Measurements from ENCODE around the gene ALCAM.

Gene ALCAM

DNA sequence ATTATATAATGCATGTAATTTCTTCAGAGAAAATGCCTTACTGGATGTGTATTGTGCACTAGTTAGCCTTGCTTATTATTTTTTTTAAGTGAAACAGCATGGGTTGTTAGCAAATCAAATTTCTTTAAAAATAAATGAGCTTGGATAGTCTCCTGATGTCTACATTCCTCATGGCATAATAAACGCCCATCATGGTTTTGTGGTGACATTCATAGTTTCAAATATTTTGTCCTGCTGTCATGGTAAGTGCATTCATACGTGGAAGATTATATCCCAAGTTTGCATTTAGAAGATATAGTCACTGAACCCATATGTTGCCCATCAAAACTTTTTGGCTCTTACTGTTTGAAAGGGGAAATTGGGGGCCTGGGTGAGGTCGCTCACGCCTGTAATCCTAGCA is 130.7 kb downstream of the ALCAM start:
- no peak for DNase-seq

DNA sequence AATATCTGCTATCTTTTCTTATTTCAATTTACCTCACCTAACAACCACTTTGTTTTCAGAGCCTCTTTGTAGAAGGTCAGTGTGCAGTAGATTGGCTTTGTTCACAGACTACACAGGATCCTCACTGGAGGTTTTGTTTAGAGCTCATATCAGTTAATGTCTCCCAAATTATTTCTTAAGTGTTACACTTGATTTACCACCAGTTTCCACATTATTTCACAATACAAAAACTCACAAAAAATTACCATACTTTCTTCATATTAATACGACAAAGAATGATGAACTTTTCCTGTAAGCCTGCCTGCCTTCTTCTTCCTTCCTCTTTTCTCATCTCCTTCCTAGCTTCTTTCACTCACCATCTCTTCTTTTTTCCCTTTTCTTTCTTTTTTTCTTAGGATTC is 133.3 kb downstream of the ALCAM start:
- DNase-seq: no peak

DNA sequence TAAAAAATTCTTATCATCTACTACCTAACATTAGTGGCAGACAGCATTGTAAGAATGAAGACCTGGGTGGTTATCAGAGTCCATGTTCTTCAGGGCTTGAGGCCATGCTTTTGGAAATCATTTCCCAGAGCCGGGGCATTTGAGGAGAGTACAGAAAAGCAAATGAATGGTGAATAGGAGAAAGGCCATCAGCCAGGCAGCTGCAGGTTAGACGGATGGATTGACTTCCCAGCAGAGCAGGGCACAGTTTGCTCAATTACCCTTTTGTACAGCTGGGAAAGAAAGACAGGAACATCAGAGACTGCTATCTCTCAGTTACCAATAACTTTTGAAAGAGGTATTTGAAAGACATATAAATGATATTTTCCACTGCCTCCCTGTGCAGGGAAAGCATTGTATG is 135.6 kb downstream of the ALCAM start:
- no peak for DNase-seq

DNA sequence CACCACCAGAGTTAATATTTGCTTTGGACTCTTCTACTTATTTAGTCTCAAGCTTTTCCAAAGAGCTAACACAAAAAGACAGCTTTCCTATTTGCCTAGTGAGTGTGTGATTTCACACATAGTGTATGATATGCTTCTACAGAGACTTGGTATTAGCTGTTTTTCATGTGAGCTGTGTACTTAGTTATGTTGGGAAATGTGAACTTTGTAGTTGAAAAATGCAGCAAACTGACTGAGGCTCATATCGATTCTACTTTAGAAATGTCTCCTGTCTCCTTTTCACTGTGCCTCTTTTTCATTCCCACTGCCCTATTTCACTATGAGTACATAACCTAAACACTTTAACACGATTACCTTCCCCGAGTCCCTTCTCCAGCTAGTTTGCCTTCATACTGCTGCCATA is 136.5 kb downstream of the ALCAM start:
- no peak for DNase-seq

DNA sequence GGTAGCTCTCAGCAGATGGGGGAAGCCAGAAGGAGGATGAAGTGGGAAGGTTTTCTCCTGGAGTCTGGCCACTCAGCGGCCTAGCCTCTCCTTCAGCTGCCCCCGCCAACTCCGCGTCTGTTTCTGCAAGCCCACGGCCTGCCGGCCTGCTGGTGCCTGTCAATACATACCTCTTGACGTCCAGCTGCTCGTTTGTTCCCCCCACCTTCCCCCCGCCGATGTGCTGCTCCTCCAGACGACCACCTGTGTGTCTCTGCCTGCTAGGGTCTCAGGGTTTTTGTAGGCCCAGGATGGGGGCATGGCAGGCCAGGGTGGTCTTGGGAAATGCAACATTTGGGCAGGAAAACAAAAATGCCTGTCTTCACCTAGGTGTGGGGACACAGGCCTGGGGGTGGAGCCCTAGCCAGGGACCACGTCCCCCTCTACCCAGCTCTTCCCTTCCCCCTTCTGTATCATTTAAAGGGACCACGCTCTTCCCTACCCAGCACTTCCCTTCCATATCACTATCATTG is 137.8 kb downstream of the ALCAM start:
- no peak for DNase-seq

DNA sequence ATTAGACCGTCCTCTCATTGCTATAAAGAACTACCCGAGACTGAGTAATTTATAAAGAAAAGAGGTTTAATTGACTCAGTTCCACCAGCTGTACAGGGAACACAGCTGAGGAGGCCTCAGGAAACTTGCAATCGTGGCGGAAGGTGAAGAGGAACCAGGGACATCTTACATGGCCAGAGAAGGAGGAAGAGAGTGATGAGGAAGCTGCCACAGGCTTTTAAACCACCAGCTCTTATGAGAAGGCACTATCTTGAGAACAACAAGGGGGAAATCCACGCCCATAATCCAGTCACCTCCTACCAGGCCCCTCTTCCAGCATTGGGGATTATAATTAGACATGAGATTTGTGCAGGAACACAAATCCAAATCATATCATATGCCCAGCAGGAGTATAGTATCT is 138.5 kb downstream of the ALCAM start:
- no peak for DNase-seq

DNA sequence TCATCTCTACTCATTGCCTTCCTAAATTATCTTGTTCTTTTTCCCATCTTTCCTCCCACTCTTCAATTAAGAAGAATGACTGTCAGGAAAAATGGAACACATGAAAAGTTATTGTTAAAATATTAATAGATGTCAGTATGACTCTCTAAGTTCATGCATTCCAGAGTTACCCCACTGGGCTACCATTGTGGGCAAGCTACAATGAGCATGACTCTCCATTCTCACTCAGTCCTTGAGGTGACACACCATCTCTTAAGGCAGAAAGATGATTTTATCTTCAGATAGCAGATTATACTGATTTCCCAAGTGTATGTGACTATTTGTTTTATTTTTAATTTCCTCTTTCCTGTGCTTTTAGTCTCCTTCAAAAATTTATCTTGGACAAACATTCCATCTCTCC is 144.3 kb downstream of the ALCAM start:
- DNase-seq: no peak

DNA sequence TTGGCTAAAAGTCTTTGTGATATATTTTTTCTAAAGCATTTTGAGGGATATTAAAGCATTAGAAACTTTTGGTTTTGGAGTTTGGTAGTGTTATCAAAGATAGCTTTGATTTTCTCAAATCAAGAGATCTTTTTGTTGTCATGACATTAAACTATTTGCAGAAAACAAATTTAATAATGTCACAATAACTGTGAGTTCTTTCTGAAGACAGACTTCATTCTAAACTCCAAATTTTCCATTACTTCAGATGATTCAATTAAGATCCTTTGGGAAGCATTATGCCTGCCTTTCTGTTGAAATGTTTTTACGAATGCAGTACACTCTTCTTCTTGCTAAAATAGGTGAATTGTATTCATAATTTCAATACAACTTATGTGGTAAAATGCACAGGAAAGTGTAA is 145.4 kb downstream of the ALCAM start:
- DNase-seq: no peak

DNA sequence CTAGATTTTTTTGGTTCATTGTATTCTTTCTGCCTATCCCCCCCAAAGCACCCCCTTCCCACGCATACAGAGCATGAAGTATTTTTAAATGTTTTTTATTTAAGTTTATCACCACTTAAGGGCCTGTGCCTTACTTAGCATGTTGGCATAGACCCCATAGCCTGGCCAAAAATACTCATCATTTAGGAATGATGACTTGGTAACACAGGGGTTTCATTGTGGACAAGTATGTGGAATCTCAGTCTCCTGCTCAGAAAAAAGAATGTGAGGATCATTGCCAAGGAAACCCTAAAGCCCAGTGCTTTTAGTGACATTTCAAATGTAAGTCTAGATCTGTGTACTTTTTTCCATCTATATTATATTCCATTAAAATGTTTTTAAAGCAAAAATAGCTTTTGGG is 146.3 kb downstream of the ALCAM start:
- DNase-seq: no peak

DNA sequence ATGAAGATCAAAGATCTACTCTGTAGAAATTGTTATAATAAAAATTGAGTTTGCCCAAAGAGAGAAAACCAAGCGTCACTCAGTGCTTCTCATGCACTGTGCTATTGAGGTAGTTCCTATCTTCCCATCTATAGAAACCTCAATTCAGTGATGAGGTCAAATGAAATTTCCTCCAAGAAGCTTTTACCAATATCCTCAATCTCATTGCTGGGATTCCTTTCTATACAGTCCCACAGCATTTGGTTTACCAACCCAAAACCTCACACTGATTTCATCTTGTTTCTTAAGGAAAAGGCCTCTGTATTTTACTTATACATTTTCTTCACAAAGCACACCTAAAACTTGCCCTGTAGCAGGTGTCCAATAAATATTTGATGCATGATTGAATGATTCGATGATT is 147.2 kb downstream of the ALCAM start:
- DNase-seq: no peak

DNA sequence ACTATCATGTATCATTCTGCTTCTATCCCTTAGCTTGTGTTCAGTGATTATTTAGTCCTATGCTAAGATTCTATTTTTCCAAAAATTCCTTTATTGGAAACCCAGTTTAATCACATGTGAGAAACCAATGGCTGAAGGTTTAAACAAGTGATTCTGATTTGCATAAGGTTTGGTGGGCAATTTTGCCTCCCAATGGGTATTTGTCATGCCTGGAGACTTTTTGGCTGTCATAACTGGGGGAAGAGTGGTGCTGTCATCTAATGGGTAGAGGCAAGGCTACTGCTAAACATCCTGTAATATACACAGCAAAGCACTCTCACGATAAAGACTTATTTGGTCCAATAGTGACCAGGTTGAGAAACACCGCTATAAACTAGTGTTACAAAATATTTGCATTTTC is 148.7 kb downstream of the ALCAM start:
- no peak for DNase-seq

DNA sequence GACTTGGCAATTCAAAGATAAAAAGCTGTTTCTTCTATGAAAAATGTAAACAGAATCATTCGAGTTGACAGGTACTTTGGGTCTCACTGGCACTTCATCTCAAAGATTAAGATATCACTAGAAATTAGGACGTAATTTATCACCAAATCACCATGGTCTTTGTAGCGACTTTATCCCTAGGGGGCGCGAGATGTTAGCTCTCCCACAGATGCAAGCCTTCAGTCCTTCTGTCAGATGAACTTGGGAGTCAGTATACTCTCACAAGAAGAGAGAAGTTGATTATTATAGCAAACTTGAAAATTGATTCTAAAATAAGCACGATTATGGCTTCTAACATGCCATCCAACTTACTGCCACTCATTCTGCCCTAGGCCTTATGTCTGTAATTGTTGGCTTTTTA is 150.3 kb downstream of the ALCAM start:
- no peak for DNase-seq

DNA sequence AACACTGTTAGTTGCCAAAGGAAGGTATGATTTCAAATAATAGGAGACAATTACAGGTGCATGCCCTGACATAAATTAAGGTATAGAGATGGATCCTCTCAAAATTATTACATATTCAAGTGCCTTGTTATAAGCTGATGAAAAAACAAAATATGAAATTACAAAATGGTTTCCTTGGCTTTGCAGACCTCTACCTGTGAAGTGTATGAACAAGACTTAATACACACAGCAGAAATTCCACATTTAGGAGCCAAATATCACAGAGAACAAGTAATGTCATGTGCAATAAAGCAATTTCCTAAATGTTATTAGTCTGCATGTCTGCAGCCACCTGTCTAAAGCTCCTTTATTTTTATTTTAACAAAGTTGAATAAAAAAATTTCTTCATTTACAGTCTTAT is 151.5 kb downstream of the ALCAM start:
- no peak for DNase-seq

DNA sequence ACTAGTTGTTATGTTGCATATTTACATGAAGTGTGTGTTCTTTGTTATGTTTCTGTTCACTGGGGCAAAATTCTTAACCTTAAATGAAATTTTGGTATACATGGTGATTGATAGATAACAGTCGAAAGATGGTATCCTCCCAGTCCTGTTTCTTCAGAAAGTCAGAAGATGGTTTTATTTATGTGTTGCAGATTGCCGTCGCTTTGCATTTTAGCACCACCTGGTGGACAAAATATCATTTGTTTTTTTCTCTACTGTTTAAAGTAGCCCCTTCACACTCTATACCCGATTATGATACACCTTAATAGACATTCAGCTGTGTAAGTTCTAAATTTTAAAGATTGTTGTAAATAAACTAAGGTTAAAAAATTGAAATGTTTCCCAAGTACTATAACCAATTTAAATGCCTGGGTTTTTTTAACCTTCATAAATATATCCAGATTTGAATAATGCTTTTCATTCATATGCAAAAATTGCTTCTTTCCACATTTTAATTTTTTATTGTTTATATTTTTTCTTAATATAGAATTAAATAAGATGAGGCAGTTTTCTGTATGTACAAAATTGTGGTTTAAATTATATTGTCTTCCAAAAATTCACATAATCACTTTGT is 152.2 kb downstream of the ALCAM start:
- DNase-seq: peak; percentile 14

DNA sequence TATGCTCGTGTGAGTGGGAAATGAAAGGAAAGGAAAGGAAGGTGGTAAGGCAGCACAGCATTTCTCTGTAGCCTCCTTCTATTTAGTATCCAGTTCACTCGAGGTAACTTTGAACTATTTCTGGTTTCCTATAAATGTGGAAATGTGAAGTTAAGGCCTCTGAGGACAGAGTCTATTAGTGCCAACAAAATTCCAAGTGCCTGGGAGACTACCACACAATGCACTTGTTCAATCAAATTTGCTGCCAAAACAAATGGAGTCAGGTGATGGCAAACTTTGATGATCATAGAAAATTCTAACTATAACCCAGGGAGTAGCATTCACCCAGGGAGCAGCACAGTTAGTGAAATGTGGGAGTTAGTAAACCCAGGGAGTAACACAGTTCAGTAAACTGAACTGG is 155.1 kb downstream of the ALCAM start:
- no peak for DNase-seq

DNA sequence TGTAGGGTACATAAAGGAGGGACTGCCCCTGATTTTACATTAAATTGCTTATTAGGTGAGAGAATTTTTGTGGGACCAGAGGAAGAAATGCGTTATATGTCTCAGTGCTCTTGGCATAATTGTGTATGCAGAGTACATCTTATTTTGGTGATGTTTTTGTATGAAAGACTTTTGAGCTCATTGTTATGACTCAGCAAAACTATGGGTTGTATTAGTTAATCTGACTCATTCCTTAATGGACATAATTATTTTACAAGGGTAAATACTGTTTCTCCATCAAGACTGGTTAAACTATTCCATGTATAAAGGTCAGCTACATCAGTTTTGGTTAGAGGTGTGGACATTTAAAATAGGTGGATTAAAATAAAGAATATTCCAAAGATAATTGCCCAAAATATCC is 156.8 kb downstream of the ALCAM start:
- DNase-seq: no peak

DNA sequence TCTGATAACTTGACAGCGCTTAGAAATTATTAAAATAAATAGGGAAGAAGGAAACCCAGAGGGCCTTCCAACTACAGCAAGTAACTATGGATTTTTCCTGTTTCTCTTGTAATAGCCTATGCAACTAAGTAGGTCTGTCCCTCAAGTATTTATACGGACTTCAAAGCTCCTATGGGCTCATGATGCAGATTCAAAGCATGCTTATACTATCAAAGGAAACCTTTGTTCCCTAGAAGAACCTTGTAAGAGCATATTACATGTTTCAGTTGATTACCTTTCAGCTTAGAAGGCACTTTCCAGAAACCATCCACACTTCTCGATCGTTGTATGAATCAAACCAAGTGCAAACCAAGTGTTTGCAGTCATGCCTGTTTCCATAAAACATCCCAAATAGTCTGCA is 158.8 kb downstream of the ALCAM start:
- DNase-seq: no peak

DNA sequence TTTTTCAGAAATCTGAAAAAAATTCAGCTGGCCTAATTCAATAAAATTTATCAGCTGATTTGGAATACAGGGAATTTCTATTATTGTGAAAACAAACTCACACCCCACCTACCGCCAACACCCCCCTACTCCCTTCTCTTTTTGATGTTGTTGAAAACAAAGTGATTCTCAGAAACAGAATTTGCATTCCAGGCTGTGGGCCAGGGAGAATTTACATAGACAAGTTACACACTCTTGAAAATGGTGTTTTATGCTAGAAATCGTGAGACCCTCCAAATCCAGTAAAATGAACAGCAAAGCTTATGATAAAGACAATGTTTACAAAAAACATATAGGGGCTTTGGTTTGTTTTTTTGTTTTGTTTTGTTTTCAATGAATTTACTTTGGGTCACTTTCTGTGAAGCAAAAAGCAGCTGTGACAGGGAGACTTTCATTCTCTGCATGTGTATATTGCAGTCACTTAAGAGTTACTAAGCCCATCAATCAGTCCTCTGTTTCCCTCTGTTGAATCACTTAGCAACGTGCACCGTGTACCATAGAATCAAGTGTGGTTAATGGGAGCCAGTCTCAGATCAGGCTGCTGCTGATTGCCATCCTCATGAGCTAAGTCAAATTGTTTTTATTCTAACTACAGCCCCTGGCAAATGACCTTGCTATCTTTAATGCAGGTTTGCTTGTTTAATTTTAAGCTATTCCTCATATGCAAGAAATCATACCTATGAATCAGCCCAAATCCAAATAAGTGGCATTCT is 159.8 kb downstream of the ALCAM start:
- no peak for DNase-seq

DNA sequence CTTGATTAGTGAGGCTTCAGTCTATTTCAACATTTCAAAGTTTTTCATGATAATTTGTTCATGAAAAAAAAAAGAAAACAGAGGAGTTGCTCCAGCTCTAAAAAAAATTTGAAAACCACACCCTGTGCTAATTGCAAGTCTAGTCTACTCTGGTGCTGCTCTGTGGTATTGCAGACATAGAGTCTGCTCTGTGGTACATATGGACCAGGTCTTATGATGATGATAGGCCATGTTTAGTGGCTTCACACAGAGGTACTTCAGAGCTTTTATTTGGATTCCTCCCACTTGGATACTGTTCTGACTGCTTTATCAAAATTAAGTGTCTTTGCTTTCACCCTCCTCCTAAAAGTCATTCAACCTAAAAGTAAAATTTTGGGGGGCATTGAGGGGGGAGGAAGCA is 160.8 kb downstream of the ALCAM start:
- DNase-seq: no peak

DNA sequence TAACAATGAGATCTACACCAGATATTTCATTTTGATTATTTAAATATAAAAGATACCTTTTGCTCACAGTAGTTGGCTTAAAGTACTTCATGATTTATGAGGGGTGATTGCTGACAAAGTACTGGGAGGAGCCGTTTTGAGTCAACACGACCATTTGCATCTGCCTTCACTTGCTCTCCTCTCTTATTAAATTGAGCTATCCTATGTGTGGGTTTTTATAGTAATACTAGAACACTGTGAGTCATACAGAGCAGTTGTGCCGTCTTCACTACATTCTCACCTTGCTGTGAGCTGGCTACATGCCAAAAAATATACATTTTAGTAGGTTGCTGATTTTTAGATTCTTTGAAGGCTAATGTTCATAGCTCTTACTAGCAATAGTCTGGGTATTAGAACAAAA is 161.2 kb downstream of the ALCAM start:
- peak; percentile 33 for DNase-seq

DNA sequence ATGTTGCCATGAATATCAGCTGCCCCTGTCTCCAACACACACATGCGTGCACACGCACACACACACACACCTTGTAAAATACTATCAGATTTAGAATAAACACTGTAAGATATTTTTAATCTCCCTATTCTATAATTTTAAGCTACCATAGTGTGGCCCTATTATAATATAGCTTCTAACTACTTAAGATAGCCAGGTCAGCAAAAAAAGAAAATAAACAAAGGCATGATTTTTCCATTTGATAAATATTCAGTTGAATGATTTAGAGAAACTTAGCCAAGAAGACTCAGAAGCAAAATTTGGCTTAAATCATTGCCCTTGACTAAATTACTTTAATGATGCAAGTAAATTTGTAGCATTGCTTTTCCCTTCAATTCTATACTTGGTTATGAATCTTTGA is 162.2 kb downstream of the ALCAM start:
- no peak for DNase-seq

DNA sequence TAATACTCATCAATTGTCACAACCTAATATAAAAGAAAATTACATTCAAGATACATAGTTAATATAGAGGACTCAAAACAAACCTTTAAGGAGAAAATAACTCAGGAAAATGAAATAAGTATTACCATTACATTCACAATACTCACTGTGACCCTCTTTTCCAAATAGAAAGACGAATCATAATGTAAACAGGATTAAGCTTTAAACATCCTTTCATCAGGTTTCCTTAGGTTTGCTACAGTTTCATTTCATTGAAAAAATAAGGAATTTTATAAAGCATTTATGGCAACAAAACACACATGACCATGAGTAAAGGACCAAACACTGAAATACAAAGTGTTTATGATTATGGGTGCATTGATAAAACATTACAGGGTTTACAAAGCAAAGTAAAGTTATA is 162.7 kb downstream of the ALCAM start:
- no peak for DNase-seq

DNA sequence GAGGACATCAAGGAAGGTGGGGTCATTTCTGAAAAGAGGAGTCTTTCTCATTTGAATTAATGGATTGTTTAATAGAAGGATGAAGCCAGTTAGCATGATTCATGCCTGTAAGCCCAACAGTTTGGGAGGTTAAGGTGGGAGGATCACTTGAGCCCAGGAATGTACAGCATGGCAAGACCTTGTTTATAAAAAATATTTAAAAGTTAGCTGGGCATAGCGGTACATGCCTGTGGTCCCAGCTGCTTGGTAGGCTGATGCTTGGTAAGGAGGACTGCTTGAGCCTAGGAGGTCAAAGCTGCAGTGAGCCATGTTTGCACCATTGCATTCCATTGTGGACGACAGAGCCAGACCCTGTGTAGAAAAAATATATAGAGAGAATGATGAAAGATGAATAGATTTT is 165.5 kb downstream of the ALCAM start:
- DNase-seq: no peak

DNA sequence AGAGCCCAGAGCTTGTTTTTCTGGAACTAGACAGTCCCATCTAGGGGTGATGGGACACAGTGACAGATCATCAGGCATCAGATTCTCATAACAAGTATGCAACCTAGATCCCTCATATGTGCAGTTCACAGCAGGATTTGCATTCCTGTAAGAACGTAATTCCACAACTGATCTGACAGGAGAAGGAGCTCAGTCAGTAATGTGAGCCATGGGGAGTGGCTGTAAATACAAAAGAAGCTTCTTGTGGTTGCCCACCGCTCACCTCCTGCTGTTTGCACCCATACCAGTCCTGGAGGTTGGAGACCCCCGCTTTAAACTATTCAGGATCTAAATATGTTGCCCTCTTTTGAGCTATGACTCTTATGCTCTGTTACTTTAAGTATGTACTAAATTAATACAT is 167.3 kb downstream of the ALCAM start:
- no peak for DNase-seq

DNA sequence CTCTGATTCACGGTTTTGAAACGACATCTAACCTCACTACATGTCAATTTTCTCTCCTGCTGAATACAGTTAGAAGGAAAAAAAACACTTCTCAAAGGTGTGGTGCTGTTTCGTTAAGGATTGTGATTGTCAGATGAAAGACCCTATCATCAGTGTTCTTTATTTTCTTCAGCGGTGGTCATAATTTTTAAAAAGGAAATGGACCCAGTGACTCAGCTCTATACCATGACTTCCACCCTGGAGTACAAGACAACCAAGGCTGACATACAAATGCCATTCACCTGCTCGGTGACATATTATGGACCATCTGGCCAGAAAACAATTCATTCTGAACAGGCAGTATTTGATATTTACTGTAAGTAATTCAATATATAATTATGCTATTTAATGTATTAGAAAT is 167.8 kb downstream of the ALCAM start:
- no peak for DNase-seq
